Tongue (tissue), 2 donors: ENCODE results near the gene SLC9B2. TPM values are rescaled to one million over a fixed set of nuclear protein-coding genes. Genes with fewer than 3 reads are reported as not detected.

Source experiments
- DNase-seq: peaks from one replicate; pipeline ENCODE4 v3.0.0-alpha.2; 2015
- total RNA-seq: library from RNA; depleted of rRNA; stranded (reverse); fragments of >200 nt; gene quantifications from one replicate; pipeline ENCODE4 v1.2.3, GENCODE V29; 2014

SLC9B2 gene
- total RNA-seq = 11.9 TPM

GRCh38 chr4:103076747-103077347, at the start of gene SLC9B2:
TSS of gene SLC9B2 (minus strand) at chr4:103076761. CDS start at chr4:103067550, 9,211 bp downstream.
- no peak for DNase-seq

- DNase-seq = no peak
These were observed 49.6 kb upstream of the SLC9B2 start for GRCh38 chr4:103126126-103126525.

- DNase-seq = no peak
These were observed 46.6 kb upstream of the SLC9B2 start for GRCh38 chr4:103123114-103123513.

GRCh38 chr4:103118166-103118565, 41.6 kb upstream of the SLC9B2 start:
- DNase-seq = no peak

GRCh38 chr4:103111598-103111997, 35.0 kb upstream of the SLC9B2 start:
- DNase-seq = no peak

GRCh38 chr4:103108542-103108941, 32.0 kb upstream of the SLC9B2 start:
- no peak for DNase-seq

- no peak for DNase-seq
These were observed 29.2 kb upstream of the SLC9B2 start for GRCh38 chr4:103105558-103106356.

- no peak for DNase-seq
These were observed 28.3 kb upstream of the SLC9B2 start for GRCh38 chr4:103104886-103105285.

- DNase-seq = no peak
These were observed 24.1 kb upstream of the SLC9B2 start for GRCh38 chr4:103100691-103101090.

GRCh38 chr4:103099691-103100392, 23.3 kb upstream of the SLC9B2 start, which contains the start of gene BDH2:
TSS of gene BDH2 (minus strand) at chr4:103099834. CDS start at chr4:103096254, 3,580 bp downstream.
- DNase-seq = peak; percentile 97

GRCh38 chr4:103098756-103099440, 22.3 kb upstream of the SLC9B2 start:
- peak; percentile 33 for DNase-seq

- DNase-seq = peak; percentile 33
These were observed 21.8 kb upstream of the SLC9B2 start for GRCh38 chr4:103098341-103098740.

- no peak for DNase-seq
These were observed 20.6 kb upstream of the SLC9B2 start for GRCh38 chr4:103097112-103097511.

- no peak for DNase-seq
These were observed 18.5 kb upstream of the SLC9B2 start for GRCh38 chr4:103095080-103095479.

- no peak for DNase-seq
These were observed 15.7 kb upstream of the SLC9B2 start for GRCh38 chr4:103092245-103092644.

- peak; percentile 58 for DNase-seq
These were observed 15.2 kb upstream of the SLC9B2 start for GRCh38 chr4:103091601-103092223.

GRCh38 chr4:103089481-103089880, 12.9 kb upstream of the SLC9B2 start:
- DNase-seq = no peak

- DNase-seq = no peak
These were observed 10.0 kb upstream of the SLC9B2 start for GRCh38 chr4:103086551-103086950.

GRCh38 chr4:103085555-103086196, 9.1 kb upstream of the SLC9B2 start:
- no peak for DNase-seq

- DNase-seq = no peak
These were observed 3.1 kb upstream of the SLC9B2 start for GRCh38 chr4:103079621-103080020.
